CD14-positive monocyte (primary cell): ENCODE measurements around the gene ANKRD30A. TPM values are rescaled to one million over a fixed set of nuclear protein-coding genes. Genes with fewer than 3 reads are reported as not detected.

Experiments used
- DNase-seq, 3 donors: peaks; one replicate each; pipeline ENCODE4 v3.0.0-alpha.2; 2011 to 2022
- H2AFZ ChIP-seq: 2 replicates; pipeline ENCODE4 v1.6.0; 2012; ENCODE audit warnings: mild to moderate bottlenecking, low read depth, low read length, inconsistent platforms; ENCODE audit not compliant: insufficient read depth, poor library complexity, severe bottlenecking
- H3K27ac ChIP-seq, 2 donors: 1 replicate in 1 of 2; 2 replicates in 1 of 2; pipeline ENCODE4 v1.5.1; 2012 to 2013; ENCODE audit warnings: low read length in 2 of 2, control low read depth in 1 of 2, inconsistent platforms in 1 of 2, low read depth in 1 of 2, mild to moderate bottlenecking in 1 of 2
- H3K27me3 ChIP-seq, 2 donors: one replicate each; pipeline versions ENCODE4 v1.6.0 to v1.6.1; 2011 to 2013; ENCODE audit warnings: low read length in 2 of 2; ENCODE audit not compliant: control insufficient read depth in 2 of 2, insufficient read depth in 2 of 2
- H3K36me3 ChIP-seq, 2 donors: replicated peaks in 1 of 2; 1 replicate in 1 of 2; 2 replicates in 1 of 2; pipeline versions ENCODE4 v1.5.1 to v1.6.1; 2012 to 2013; ENCODE audit warnings: low read length in 2 of 2, control low read depth in 1 of 2, inconsistent platforms in 1 of 2, mild to moderate bottlenecking in 1 of 2; ENCODE audit not compliant: insufficient read depth in 2 of 2, control insufficient read depth in 1 of 2
- H3K4me1 ChIP-seq, 2 donors: 1 replicate in 1 of 2; 2 replicates in 1 of 2; pipeline versions ENCODE4 v1.5.1 to v1.6.1; 2012 to 2013; ENCODE audit warnings: low read length in 2 of 2, control low read depth in 1 of 2, inconsistent platforms in 1 of 2, mild to moderate bottlenecking in 1 of 2, moderate library complexity in 1 of 2; ENCODE audit not compliant: insufficient read depth in 2 of 2, control insufficient read depth in 1 of 2
- H3K4me2 ChIP-seq: replicated peaks from 2 replicates; pipeline ENCODE3; 2012; ENCODE audit warnings: low read length, moderate library complexity, mild to moderate bottlenecking; ENCODE audit not compliant: poor library complexity, severe bottlenecking; ENCODE audit errors: extremely low read depth
- H3K4me3 ChIP-seq, 3 experiments: fragments of 200-600 bp in 1 of 3; sonication (generic) in 1 of 3; replicated peaks in 1 of 3; 1 replicate in 2 of 3; 2 replicates in 1 of 3; pipeline ENCODE4 v1.5.1; 2011 to 2013; ENCODE audit warnings: low read length in 3 of 3, mild to moderate bottlenecking in 3 of 3, control low read depth in 2 of 3, low read depth in 2 of 3, inconsistent platforms in 1 of 3, moderate library complexity in 1 of 3
- H3K79me2 ChIP-seq: 2 replicates; pipeline ENCODE4 v1.6.0; 2012; ENCODE audit warnings: mild to moderate bottlenecking, control low read depth, inconsistent platforms, low read length, moderate library complexity; ENCODE audit not compliant: insufficient read depth
- H3K9ac ChIP-seq: 2 replicates; pipeline ENCODE4 v1.6.0; 2017; ENCODE audit warnings: low read length, mild to moderate bottlenecking; ENCODE audit not compliant: insufficient read depth, poor library complexity, severe bottlenecking
- H3K9me3 ChIP-seq, 2 donors: replicated peaks in 1 of 2; 1 replicate in 1 of 2; 2 replicates in 1 of 2; pipeline versions ENCODE4 v1.5.1 to v1.6.1; 2012 to 2013; ENCODE audit warnings: low read length in 2 of 2, control low read depth in 1 of 2; ENCODE audit not compliant: control insufficient read depth in 1 of 2, insufficient read depth in 1 of 2
- H4K20me1 ChIP-seq: 2 replicates; pipeline ENCODE4 v1.6.0; 2012; ENCODE audit warnings: mild to moderate bottlenecking, low read length, control low read depth, moderate library complexity; ENCODE audit not compliant: insufficient read depth
- H3K27ac Mint-ChIP-seq, 7 donors: one replicate each; pipeline ENCODE4 v1.8.0; 2020; ENCODE audit warnings: mild to moderate bottlenecking in 7 of 7, mixed read lengths in 7 of 7, moderate library complexity in 6 of 7, inconsistent platforms in 2 of 7
- H3K27me3 Mint-ChIP-seq, 3 donors: one replicate each; pipeline ENCODE4 v1.8.0; 2021 to 2022; ENCODE audit warnings: low read depth in 3 of 3, mild to moderate bottlenecking in 3 of 3, mixed read lengths in 3 of 3, moderate library complexity in 3 of 3, inconsistent platforms in 1 of 3
- H3K36me3 Mint-ChIP-seq, 2 donors: one replicate each; pipeline ENCODE4 v1.8.0; 2020; ENCODE audit warnings: mixed read lengths in 2 of 2, inconsistent platforms in 1 of 2, mild to moderate bottlenecking in 1 of 2
- H3K4me1 Mint-ChIP-seq: one replicate; pipeline ENCODE4 v1.8.0; 2020; ENCODE audit warnings: mild to moderate bottlenecking, mixed read lengths
- H3K4me3 Mint-ChIP-seq, 2 donors: one replicate each; pipeline ENCODE4 v1.8.0; 2020; ENCODE audit warnings: mild to moderate bottlenecking in 2 of 2, mixed read lengths in 2 of 2, moderate library complexity in 1 of 2
- H3K9me3 Mint-ChIP-seq, 7 donors: one replicate each; pipeline ENCODE4 v1.8.0; 2020 to 2022; ENCODE audit warnings: mixed read lengths in 7 of 7, mild to moderate bottlenecking in 6 of 7, moderate library complexity in 6 of 7, inconsistent platforms in 2 of 7
- CTCF ChIP-seq: fragments of 200-600 bp; IDR thresholded peaks from one replicate; pipeline ENCODE4 v1.8.0; 2022; ENCODE audit warnings: antibody characterized with exemption, mild to moderate bottlenecking
- WGBS: methylation state at CpG from one replicate; pipeline ENCODE4 v1.1.5; 2013; ENCODE audit warnings: missing lambda C conversion rate; ENCODE audit not compliant: insufficient coverage; 5-methylcytosine and 5-hydroxymethylcytosine counted together
- intact Hi-C, 2 donors: fragments of 100-400 bp; cut with micrococcal nuclease; formaldehyde crosslinking; loops; one replicate each; pipeline versions ENCODE4 v1.15.0 to v1.15.1; 2023
- polyA plus RNA-seq, 3 donors: library from polyadenylated mRNA; depleted of rRNA in 1 of 3; unstranded in 2 of 3; stranded (reverse) in 1 of 3; fragments of 300-500 nt in 2 of 3; fragments of >200 nt in 1 of 3; fragmentation: Illumina TruSeq in 2 of 3; gene quantifications; 1 replicate in 2 of 3; 2 replicates in 1 of 3; pipeline ENCODE4 v1.2.3, GENCODE V29; 2012 to 2021

The ANKRD30A gene
- polyA plus RNA-seq, 3 donors, result not detected

DNA sequence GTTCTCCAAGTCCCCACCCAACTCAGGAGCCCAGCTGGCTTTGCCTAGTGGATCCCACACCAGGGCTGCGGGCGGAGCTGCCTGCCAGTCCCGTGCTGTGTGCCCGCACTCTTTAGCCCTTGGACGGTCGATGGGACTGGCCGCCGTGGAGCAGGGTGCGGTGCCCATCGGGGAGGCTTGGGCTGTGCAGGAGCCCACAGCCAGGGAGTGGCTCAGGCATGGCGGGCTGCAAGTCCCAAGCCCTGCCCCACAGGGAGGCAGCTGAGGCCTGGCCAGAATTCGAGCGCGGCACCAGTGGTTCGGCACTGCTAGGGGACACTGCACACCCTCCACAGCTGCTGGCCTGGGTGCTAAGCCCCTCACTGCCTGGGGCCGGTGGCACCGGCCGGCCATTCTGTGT, 159.7 kb downstream of the ANKRD30A start:
- no peaks in the 10 kb centered on the region for H3K36me3 Mint-ChIP-seq
- WGBS, result 92% methylated on average over 18 of the region's 18 CpGs
- no peak for TF ChIP-seq CTCF

DNA sequence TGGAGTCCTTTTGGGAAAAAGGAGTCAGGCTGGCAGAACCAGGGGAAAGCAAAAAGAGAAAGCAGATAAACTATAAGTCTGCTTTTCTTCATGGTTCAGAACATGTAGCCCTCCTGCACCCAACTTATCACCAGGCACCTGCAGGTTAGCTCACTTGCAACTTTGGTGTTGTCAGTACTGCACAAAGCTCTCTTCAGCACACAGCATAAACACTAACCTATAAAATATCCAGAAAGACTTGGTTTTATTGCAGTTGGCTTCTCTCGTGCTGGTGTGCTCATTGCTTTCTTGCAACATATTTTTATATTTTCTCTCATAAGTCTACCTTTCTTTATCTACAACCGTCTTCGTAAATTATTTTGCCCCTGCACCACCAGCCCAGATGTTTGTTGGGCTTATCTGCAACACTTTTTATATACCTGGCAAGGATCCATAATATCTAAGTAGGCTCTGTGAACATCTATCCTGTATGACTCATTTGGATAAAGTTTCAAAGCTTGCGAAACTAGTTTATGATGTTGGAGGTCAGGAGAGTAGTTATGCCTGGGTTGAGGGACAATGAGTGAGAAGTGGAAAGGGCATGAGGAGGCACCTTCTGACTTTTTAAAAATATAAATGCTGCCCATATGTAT, 164.6 kb downstream of the ANKRD30A start:
- Histone ChIP-seq H3K4me1 (no peaks in the 10 kb centered on the region), H3K9ac (no peak overlapping the region), H3K27ac (no peak overlapping the region), H3K79me2 (no peaks in the 10 kb centered on the region), H3K36me3 (no peaks in the 10 kb centered on the region), H3K9me3 (peaks cover 29 to 45% of the 10 kb centered on the region in 2 donors), H3K27me3 (no peaks in the 10 kb centered on the region), H3K4me2 (no peak overlapping the region), H2AFZ (no peak overlapping the region), H4K20me1 (no peaks in the 10 kb centered on the region), H3K4me3 (no peak overlapping the region)
- Mint-ChIP-seq H3K27me3 (no peaks in the 10 kb centered on the region), H3K4me1 (no peaks in the 10 kb centered on the region), H3K9me3 (peaks cover 15 to 32% (median 23%) of the 10 kb centered on the region in 7 donors), H3K27ac (no peak overlapping the region), H3K36me3 (no peaks in the 10 kb centered on the region), H3K4me3 (no peak overlapping the region)
- no peak for DNase-seq
- no peak for TF ChIP-seq CTCF
- intact Hi-C loops, result no loop called here
- 95% methylated on average over 3 of the region's 4 CpGs for WGBS

More for the DNA sequence above, 159.7 kb downstream of the ANKRD30A start:
- Mint-ChIP-seq H3K4me3 (no peak overlapping the region), H3K27ac (no peak overlapping the region), H3K4me1 (no peaks in the 10 kb centered on the region), H3K27me3 (no peaks in the 10 kb centered on the region), H3K9me3 (peaks cover 25 to 52% (median 32%) of the 10 kb centered on the region in 7 donors)
- Histone ChIP-seq H3K4me3 (no peak overlapping the region), H3K27ac (no peak overlapping the region), H3K9me3 (peaks cover 51 to 55% of the 10 kb centered on the region in 2 donors), H3K27me3 (no peaks in the 10 kb centered on the region), H2AFZ (no peak overlapping the region), H3K4me2 (no peak overlapping the region), H3K79me2 (no peaks in the 10 kb centered on the region), H3K36me3 (no peaks in the 10 kb centered on the region), H4K20me1 (no peaks in the 10 kb centered on the region), H3K9ac (no peak overlapping the region), H3K4me1 (no peaks in the 10 kb centered on the region)
- no peak for DNase-seq
- intact Hi-C loops, result no loop called here
